H1 (cell line): ENCODE measurements around the gene LTBP4. TPM values are rescaled to one million over a fixed set of nuclear protein-coding genes. Genes with fewer than 3 reads are reported as not detected.
A peak's percentile ranks its signal among the peaks of the same experiment; 100 is the strongest.

ENCODE experiments used
- ASH2L ChIP-seq: fragments of 200-600, 300-600 bp; sonication (generic); IDR thresholded peaks from one replicate; pipeline ENCODE4 v1.7.1; 2017; ENCODE audit warnings: low read length
- CEBPB ChIP-seq: IDR thresholded peaks from 2 replicates; pipeline ENCODE4 v1.6.1; 2012; ENCODE audit warnings: low read depth, low read length
- CHD1 ChIP-seq: IDR thresholded peaks from 2 replicates; pipeline ENCODE4 v1.6.1; 2012; ENCODE audit warnings: low read depth, low read length, improper control_type of control experiment
- EZH2 ChIP-seq: fragments of 200-600 bp; sonication (generic); IDR thresholded peaks from 2 replicates; pipeline ENCODE4 v1.7.1; 2012; ENCODE audit warnings: low read depth, mild to moderate bottlenecking, moderate library complexity, low read length, inconsistent platforms; ENCODE audit not compliant: severe bottlenecking
- JUND ChIP-seq: IDR thresholded peaks from 2 replicates; pipeline ENCODE4 v1.6.1; 2011; ENCODE audit warnings: mild to moderate bottlenecking, improper control_type of control experiment, low read length
- SAP30 ChIP-seq: fragments of 300-600 bp; sonication (generic); IDR thresholded peaks from 2 replicates; pipeline ENCODE4 v1.7.1; 2012; ENCODE audit warnings: low read length, moderate library complexity, mild to moderate bottlenecking, inconsistent platforms; ENCODE audit not compliant: insufficient read depth, insufficient replicate concordance
- TAF7 ChIP-seq: optimal IDR thresholded peaks from 2 replicates; pipeline ENCODE3; 2011; ENCODE audit warnings: low read depth, mild to moderate bottlenecking, inconsistent platforms, low read length, moderate library complexity, borderline replicate concordance
- YY1 ChIP-seq: IDR thresholded peaks from 2 replicates; pipeline ENCODE4 v1.6.1; 2011; ENCODE audit warnings: low read depth, mild to moderate bottlenecking, low read length
- ZNF274 ChIP-seq: IDR thresholded peaks from 2 replicates; pipeline ENCODE4 v1.7.0; 2012; ENCODE audit warnings: low read length, borderline replicate concordance; ENCODE audit errors: extremely low read depth
- polyA plus RNA-seq, 7 experiments: library from polyadenylated mRNA; depleted of rRNA in 3 of 7; stranded (reverse) in 5 of 7; unstranded in 2 of 7; fragments of >200 nt in 5 of 7; fragments of 200-250 nt in 2 of 7; gene quantifications; 1 replicate in 5 of 7; 2 replicates in 1 of 7; 4 replicates in 1 of 7; pipeline versions ENCODE4 v1.2.1 to v1.2.3, GENCODE V29; 2011 to 2013; ENCODE audit warnings: missing spikeins in 2 of 7, mixed read lengths in 2 of 7
- total RNA-seq: library from RNA; stranded (reverse); fragmentation: NEBNext Ultra II Directional; extraction: Animal tissue kit (Norgen Biotek cat#: 25700); gene quantifications from 2 replicates; pipeline ENCODE4 v1.2.1, GENCODE V29; 2021
- TF ChIP-seq, protein P1 (sequence below): fragments of 300-600 bp; sonication (generic); IDR thresholded peaks from 2 replicates; pipeline ENCODE4 v1.7.1; 2012; ENCODE audit warnings: low read length, moderate library complexity, mild to moderate bottlenecking, inconsistent platforms; ENCODE audit not compliant: insufficient replicate concordance

LTBP4 gene
- total and polyA plus RNA-seq, 2 of the 8 experiments (the other 6 are each of a cell fraction or from before 2014, with no cell fraction given), result 54.5 to 77.1 TPM

DNA sequence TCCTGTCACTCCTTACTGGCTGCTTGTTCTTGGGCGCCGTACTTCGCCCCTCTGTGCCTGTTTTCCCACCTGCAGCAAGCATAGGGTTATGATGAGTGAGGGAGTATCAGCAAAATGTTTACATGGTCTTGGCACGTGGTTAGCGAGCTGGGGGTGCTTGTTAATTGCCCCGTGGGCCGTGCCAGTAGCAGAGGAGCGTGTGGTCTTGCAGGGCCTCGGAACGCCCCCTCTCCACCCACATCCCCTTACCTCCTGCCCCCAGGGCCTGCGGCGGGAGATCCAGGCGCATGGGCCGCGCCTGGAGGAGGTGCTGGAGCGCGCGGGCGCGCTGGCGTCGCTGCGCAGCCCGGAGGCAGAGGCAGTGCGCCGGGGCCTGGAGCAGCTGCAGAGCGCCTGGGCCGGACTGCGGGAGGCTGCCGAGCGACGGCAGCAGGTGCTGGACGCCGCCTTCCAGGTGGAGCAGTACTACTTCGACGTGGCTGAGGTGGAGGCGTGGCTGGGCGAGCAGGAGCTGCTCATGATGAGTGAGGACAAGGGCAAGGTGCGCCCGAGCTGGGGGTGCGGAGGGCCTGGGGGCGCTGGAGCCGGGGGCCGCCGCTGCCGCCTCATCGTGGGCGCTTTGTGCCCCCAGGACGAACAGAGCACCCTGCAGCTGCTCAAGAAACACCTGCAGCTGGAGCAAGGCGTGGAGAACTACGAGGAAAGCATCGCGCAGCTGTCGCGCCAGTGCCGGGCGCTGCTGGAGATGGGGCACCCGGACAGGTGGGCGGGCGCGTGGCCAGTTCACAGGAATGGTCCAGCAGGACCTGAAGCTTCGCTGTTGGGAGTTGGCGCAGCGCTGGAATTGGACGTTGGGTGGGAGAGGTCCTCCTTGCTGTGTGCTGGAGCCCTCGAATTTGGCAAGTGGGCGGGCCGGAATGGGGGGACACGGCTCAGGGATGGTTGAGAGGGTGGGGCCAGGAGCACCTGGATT is 47.0 kb upstream of the LTBP4 start (continued):
- TF ChIP-seq, protein P1, sequence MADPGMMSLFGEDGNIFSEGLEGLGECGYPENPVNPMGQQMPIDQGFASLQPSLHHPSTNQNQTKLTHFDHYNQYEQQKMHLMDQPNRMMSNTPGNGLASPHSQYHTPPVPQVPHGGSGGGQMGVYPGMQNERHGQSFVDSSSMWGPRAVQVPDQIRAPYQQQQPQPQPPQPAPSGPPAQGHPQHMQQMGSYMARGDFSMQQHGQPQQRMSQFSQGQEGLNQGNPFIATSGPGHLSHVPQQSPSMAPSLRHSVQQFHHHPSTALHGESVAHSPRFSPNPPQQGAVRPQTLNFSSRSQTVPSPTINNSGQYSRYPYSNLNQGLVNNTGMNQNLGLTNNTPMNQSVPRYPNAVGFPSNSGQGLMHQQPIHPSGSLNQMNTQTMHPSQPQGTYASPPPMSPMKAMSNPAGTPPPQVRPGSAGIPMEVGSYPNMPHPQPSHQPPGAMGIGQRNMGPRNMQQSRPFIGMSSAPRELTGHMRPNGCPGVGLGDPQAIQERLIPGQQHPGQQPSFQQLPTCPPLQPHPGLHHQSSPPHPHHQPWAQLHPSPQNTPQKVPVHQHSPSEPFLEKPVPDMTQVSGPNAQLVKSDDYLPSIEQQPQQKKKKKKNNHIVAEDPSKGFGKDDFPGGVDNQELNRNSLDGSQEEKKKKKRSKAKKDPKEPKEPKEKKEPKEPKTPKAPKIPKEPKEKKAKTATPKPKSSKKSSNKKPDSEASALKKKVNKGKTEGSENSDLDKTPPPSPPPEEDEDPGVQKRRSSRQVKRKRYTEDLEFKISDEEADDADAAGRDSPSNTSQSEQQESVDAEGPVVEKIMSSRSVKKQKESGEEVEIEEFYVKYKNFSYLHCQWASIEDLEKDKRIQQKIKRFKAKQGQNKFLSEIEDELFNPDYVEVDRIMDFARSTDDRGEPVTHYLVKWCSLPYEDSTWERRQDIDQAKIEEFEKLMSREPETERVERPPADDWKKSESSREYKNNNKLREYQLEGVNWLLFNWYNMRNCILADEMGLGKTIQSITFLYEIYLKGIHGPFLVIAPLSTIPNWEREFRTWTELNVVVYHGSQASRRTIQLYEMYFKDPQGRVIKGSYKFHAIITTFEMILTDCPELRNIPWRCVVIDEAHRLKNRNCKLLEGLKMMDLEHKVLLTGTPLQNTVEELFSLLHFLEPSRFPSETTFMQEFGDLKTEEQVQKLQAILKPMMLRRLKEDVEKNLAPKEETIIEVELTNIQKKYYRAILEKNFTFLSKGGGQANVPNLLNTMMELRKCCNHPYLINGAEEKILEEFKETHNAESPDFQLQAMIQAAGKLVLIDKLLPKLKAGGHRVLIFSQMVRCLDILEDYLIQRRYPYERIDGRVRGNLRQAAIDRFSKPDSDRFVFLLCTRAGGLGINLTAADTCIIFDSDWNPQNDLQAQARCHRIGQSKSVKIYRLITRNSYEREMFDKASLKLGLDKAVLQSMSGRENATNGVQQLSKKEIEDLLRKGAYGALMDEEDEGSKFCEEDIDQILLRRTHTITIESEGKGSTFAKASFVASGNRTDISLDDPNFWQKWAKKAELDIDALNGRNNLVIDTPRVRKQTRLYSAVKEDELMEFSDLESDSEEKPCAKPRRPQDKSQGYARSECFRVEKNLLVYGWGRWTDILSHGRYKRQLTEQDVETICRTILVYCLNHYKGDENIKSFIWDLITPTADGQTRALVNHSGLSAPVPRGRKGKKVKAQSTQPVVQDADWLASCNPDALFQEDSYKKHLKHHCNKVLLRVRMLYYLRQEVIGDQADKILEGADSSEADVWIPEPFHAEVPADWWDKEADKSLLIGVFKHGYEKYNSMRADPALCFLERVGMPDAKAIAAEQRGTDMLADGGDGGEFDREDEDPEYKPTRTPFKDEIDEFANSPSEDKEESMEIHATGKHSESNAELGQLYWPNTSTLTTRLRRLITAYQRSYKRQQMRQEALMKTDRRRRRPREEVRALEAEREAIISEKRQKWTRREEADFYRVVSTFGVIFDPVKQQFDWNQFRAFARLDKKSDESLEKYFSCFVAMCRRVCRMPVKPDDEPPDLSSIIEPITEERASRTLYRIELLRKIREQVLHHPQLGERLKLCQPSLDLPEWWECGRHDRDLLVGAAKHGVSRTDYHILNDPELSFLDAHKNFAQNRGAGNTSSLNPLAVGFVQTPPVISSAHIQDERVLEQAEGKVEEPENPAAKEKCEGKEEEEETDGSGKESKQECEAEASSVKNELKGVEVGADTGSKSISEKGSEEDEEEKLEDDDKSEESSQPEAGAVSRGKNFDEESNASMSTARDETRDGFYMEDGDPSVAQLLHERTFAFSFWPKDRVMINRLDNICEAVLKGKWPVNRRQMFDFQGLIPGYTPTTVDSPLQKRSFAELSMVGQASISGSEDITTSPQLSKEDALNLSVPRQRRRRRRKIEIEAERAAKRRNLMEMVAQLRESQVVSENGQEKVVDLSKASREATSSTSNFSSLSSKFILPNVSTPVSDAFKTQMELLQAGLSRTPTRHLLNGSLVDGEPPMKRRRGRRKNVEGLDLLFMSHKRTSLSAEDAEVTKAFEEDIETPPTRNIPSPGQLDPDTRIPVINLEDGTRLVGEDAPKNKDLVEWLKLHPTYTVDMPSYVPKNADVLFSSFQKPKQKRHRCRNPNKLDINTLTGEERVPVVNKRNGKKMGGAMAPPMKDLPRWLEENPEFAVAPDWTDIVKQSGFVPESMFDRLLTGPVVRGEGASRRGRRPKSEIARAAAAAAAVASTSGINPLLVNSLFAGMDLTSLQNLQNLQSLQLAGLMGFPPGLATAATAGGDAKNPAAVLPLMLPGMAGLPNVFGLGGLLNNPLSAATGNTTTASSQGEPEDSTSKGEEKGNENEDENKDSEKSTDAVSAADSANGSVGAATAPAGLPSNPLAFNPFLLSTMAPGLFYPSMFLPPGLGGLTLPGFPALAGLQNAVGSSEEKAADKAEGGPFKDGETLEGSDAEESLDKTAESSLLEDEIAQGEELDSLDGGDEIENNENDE, result no peak
- TF ChIP-seq TAF7 (no peak), JUND (no peak), CHD1 (no peak), SAP30 (no peak), EZH2 (peak; percentile 49), YY1 (no peak), ASH2L (peak; percentile 15), CEBPB (no peak), ZNF274 (no peak)
